GM19025 (cell line): ENCODE results near the gene CTRB2.
"Not testable (repeated sequence)": the region's sequence is repeated elsewhere in the genome, so short reads cannot be mapped to it uniquely, and the experiment has no call there.

ENCODE experiments used
- ATAC-seq: cut with Tn5 transposase; IDR thresholded peaks from one replicate; pipeline ENCODE4 v1.9.1; 2021; ENCODE audit warnings: mild to moderate bottlenecking, low read depth, moderate library complexity; ENCODE audit not compliant: unreplicated experiment

The CTRB2 gene

GRCh38 chr16:75227361-75228142 is 20.6 kb upstream of the CTRB2 start:
- ATAC-seq = no peak

- ATAC-seq = no peak
These were observed 19.8 kb upstream of the CTRB2 start for GRCh38 chr16:75226550-75227360.

GRCh38 chr16:75225678-75226515 is 18.9 kb upstream of the CTRB2 start:
- ATAC-seq = no peak

- no peak for ATAC-seq
These were observed 18.1 kb upstream of the CTRB2 start for GRCh38 chr16:75225092-75225491.

- ATAC-seq = no peak
These were observed 17.5 kb upstream of the CTRB2 start for GRCh38 chr16:75224306-75225082.

- not testable (repeated sequence) for ATAC-seq
These were observed 16.2 kb upstream of the CTRB2 start for GRCh38 chr16:75223129-75223528.

GRCh38 chr16:75222271-75222783 is 15.4 kb upstream of the CTRB2 start:
- ATAC-seq = no peak

- ATAC-seq = no peak
These were observed 12.9 kb upstream of the CTRB2 start for GRCh38 chr16:75219838-75220237.

- no peak for ATAC-seq
These were observed 12.1 kb upstream of the CTRB2 start for GRCh38 chr16:75219088-75219487.

GRCh38 chr16:75218256-75219076 is 11.5 kb upstream of the CTRB2 start, which contains the start of gene CTRB1:
Gene CTRB1, plus strand, starts transcription at chr16:75218988. Its CDS starts 20 bp downstream, at chr16:75219008.
- peak; percentile 46 for ATAC-seq

GRCh38 chr16:75217389-75217851 is 10.5 kb upstream of the CTRB2 start:
- no peak for ATAC-seq

GRCh38 chr16:75216576-75216975 is 9.6 kb upstream of the CTRB2 start:
- ATAC-seq = no peak

- no peak for ATAC-seq
These were observed 9.2 kb upstream of the CTRB2 start for GRCh38 chr16:75216127-75216526.

GRCh38 chr16:75211286-75211685 is 4.3 kb upstream of the CTRB2 start:
- ATAC-seq = not testable (repeated sequence)

- no peak for ATAC-seq
These were observed 3.0 kb upstream of the CTRB2 start for GRCh38 chr16:75209944-75210343.

GRCh38 chr16:75209514-75209913 is 2.6 kb upstream of the CTRB2 start:
- not testable (repeated sequence) for ATAC-seq

- ATAC-seq = no peak
These were observed 2.0 kb upstream of the CTRB2 start for GRCh38 chr16:75208861-75209505.

- no peak for ATAC-seq
These were observed 1.4 kb upstream of the CTRB2 start for GRCh38 chr16:75208242-75208825.
